Activated CD4-positive, alpha-beta memory T cell treated with anti-CD3 and anti-CD28 coated beads, Interleukin-2, amount 10 ng/mL, durations not matched to agents 7 days and 5 days (primary cell): ENCODE measurements around the gene DNAJC27. TPM values are rescaled to one million over a fixed set of nuclear protein-coding genes. Genes with fewer than 3 reads are reported as not detected.

Source experiments
- total RNA-seq, 2 experiments: library from RNA; stranded (reverse); gene quantifications; one replicate each; pipeline ENCODE4 v1.2.3, GENCODE V29; 2021

The DNAJC27 gene
- total RNA-seq, 2 experiments from 2014 or later, result 7.6 to 8.1 TPM

Other genes starting within 250 kb of the DNAJC27 start
- 10 to 100 TPM; 25.4 to 25.5 TPM for gene PTRHD1, start 178.6 kb downstream of the DNAJC27 start, total RNA-seq
- 10 to 100 TPM; 40.3 to 42.9 TPM for gene CENPO, start 178.5 kb downstream of the DNAJC27 start, total RNA-seq
- 10 to 100 TPM; 55.6 to 58.5 TPM for gene ADCY3, start 51.7 kb downstream of the DNAJC27 start, total RNA-seq
- gene EFR3B, start 70.1 kb upstream of the DNAJC27 start, total RNA-seq, result not detected
- gene POMC, start 196.6 kb upstream of the DNAJC27 start, total RNA-seq, result 1 to 10 TPM; 2.7 to 3.0 TPM